Erythroblast (primary cell): Measurements from ENCODE around the gene SHD.
"Not testable (repeated sequence)": the region's sequence is repeated elsewhere in the genome, so short reads cannot be mapped to it uniquely, and the experiment has no call there.

Experiments
- DNase-seq, 2 experiments: peaks; one replicate each; lab custom pipeline; 2025; lab: John Stamatoyannopoulos, UW
- GATA1 ChIP-seq: IDR thresholded peaks from 2 replicates; pipeline ENCODE4 v1.6.1; 2011; ENCODE audit warnings: low read depth, mild to moderate bottlenecking, control low read depth, low read length, moderate library complexity
- POLR2A ChIP-seq: IDR thresholded peaks from 2 replicates; pipeline ENCODE4 v1.6.1; 2011; ENCODE audit warnings: mild to moderate bottlenecking, low read length

SHD gene

GRCh38 chr19:4256563-4256962, 22.5 kb upstream of the SHD start:
- TF ChIP-seq GATA1 (no peak), POLR2A (no peak)
- DNase-seq = peak in 1 of 2 experiments; percentile 24

GRCh38 chr19:4257025-4257424, 22.0 kb upstream of the SHD start:
- DNase-seq = no peak
- TF ChIP-seq POLR2A = no peak
- TF ChIP-seq GATA1 = no peak

- DNase-seq = no peak
- TF ChIP-seq POLR2A = no peak
Measured at GRCh38 chr19:4258181-4258580, 20.9 kb upstream of the SHD start.

GRCh38 chr19:4260613-4261191, 18.4 kb upstream of the SHD start:
- DNase-seq = no peak
- TF ChIP-seq GATA1 = no peak
- no peak for TF ChIP-seq POLR2A

GRCh38 chr19:4264812-4265211, 14.3 kb upstream of the SHD start:
- TF ChIP-seq POLR2A (no peak), GATA1 (no peak)
- no peak for DNase-seq

GRCh38 chr19:4266253-4267000, 12.6 kb upstream of the SHD start:
- TF ChIP-seq POLR2A = no peak
- TF ChIP-seq GATA1 = no peak
- no peak for DNase-seq

GRCh38 chr19:4267101-4267900, 11.8 kb upstream of the SHD start:
- no peak for TF ChIP-seq POLR2A
- no peak for TF ChIP-seq GATA1

GRCh38 chr19:4267901-4268815, 10.9 kb upstream of the SHD start:
- no peak for TF ChIP-seq POLR2A
- TF ChIP-seq GATA1 = no peak
- no peak for DNase-seq

More at GRCh38 chr19:4267101-4267900, 11.8 kb upstream of the SHD start:
- DNase-seq = peak; percentile 81 to 85

- TF ChIP-seq POLR2A = no peak
- TF ChIP-seq GATA1 = no peak
- DNase-seq = no peak
Measured at GRCh38 chr19:4268816-4269430, 10.1 kb upstream of the SHD start.

- no peak for DNase-seq
- TF ChIP-seq POLR2A = no peak
- no peak for TF ChIP-seq GATA1
Measured at GRCh38 chr19:4272894-4273293, 6.2 kb upstream of the SHD start.

- DNase-seq = not testable (repeated sequence)
Measured at GRCh38 chr19:4274321-4274686, 4.8 kb upstream of the SHD start.

GRCh38 chr19:4277191-4277696, 1.8 kb upstream of the SHD start:
- no peak for DNase-seq
- TF ChIP-seq GATA1 (no peak), POLR2A (no peak)

- no peak for TF ChIP-seq GATA1
- TF ChIP-seq POLR2A = no peak
- DNase-seq = no peak
Measured at GRCh38 chr19:4278010-4278409, 1.1 kb upstream of the SHD start.

- TF ChIP-seq POLR2A (no peak), GATA1 (no peak)
- no peak for DNase-seq
Measured at GRCh38 chr19:4279267-4279529, 132 bp downstream of the SHD start.
